ENCODE results near the gene SPATA25. TPM values are rescaled to one million over a fixed set of nuclear protein-coding genes. Genes with fewer than 3 reads are reported as not detected.

The SPATA25 gene
- polyA plus RNA-seq, 1 donor (not counting 4 experiments of a cell fraction or from before 2014, with no cell fraction given), result not detected

DNA sequence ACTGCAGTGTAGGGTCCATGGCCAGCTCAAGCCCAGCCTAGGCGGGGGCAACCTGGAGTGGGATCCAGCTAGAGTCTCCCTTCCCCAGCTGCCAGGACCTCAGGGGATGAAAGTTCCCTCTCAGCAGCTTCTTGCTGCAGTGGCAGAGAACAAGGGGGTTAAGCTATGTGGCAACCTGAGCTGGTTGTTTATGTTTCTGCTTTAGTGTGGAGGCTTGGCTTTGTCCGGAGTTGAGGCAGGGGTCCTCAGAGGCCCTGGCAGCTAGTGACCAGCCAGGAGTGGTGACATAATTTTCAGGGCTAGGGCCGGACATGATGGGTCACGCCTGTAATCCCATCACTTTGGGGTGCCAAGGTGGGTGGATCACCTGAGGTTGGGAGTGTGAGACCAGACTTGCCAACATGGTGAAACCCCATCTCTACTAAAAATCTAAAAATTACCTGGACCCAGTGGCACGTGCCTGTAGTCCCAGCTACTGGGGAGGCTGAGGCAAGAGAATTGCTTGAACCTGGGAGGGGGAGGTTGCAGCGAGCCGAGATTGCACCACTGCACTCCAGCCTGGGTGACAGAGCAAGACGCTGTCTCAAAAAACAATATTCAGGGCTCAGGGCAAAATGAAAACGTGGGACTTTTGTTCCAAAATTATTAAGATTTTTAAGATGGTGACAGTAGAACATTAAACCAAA lies 38.5 kb upstream of the SPATA25 start:
- Histone ChIP-seq H2AFZ (ENCODE audit: control insufficient read depth, low read length) (no peak overlapping the region), H3K27ac (ENCODE audit: control insufficient read depth, insufficient read depth, low read length) (no peak overlapping the region), H3K27me3 (ENCODE audit: control insufficient read depth, extremely low read depth, insufficient read depth, low read length) (peaks cover 2% of the 10 kb centered on the region), H3K9ac (ENCODE audit: control insufficient read depth, extremely low read depth, insufficient read depth, low read length) (no peak overlapping the region), H4K20me1 (ENCODE audit: control insufficient read depth, extremely low read depth, insufficient read depth, low read length) (no peaks in the 10 kb centered on the region), H3K9me1 (ENCODE audit: control insufficient read depth, extremely low read depth, insufficient read depth, low read length) (no peaks in the 10 kb centered on the region), H3K4me1 (ENCODE audit: control insufficient read depth, extremely low read depth, insufficient read depth, low read length) (no peaks in the 10 kb centered on the region), H3K4me2 (ENCODE audit: control insufficient read depth, extremely low read depth, insufficient read depth, low read depth, low read length) (no peak overlapping the region), H3K36me3 (ENCODE audit: control insufficient read depth in 2 of 2, extremely low read depth in 1 of 2, insufficient read depth in 2 of 2, low read length in 2 of 2) (no peaks in the 10 kb centered on the region), H3K9me3 (ENCODE audit: control insufficient read depth, low read depth, low read length) (no peaks in the 10 kb centered on the region), H3K79me2 (ENCODE audit: control insufficient read depth, insufficient read depth, low read length) (no peaks in the 10 kb centered on the region), H3K4me3 (ENCODE audit: control insufficient read depth in 2 of 3, extremely low read depth in 1 of 3, insufficient read depth in 2 of 3, low read depth in 1 of 3, low read length in 3 of 3) (no peak overlapping the region)
- dilution Hi-C loops (cut with MboI; ENCODE audit: extremely low pct_ligation_motif_present, low sequenced_read_pairs), result no loop called here
- FAIRE-seq (no peak), DNase-seq (ENCODE audit: low read depth, low spot score) (no peak)
- TF ChIP-seq, protein P1, sequence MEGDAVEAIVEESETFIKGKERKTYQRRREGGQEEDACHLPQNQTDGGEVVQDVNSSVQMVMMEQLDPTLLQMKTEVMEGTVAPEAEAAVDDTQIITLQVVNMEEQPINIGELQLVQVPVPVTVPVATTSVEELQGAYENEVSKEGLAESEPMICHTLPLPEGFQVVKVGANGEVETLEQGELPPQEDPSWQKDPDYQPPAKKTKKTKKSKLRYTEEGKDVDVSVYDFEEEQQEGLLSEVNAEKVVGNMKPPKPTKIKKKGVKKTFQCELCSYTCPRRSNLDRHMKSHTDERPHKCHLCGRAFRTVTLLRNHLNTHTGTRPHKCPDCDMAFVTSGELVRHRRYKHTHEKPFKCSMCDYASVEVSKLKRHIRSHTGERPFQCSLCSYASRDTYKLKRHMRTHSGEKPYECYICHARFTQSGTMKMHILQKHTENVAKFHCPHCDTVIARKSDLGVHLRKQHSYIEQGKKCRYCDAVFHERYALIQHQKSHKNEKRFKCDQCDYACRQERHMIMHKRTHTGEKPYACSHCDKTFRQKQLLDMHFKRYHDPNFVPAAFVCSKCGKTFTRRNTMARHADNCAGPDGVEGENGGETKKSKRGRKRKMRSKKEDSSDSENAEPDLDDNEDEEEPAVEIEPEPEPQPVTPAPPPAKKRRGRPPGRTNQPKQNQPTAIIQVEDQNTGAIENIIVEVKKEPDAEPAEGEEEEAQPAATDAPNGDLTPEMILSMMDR (optimal IDR thresholded peaks at IDR 0.05 in 1 of 3, IDR thresholded peaks at IDR 0.05 in 1 of 3, conservative IDR thresholded peaks at IDR 0.05 in 1 of 3; ENCODE audit: extremely low read depth in 1 of 3, insufficient read depth in 2 of 3, low read length in 3 of 3), result no peak
- TF ChIP-seq EZH2 (IDR thresholded peaks at IDR 0.05; ENCODE audit: low read length), result no peak

DNA sequence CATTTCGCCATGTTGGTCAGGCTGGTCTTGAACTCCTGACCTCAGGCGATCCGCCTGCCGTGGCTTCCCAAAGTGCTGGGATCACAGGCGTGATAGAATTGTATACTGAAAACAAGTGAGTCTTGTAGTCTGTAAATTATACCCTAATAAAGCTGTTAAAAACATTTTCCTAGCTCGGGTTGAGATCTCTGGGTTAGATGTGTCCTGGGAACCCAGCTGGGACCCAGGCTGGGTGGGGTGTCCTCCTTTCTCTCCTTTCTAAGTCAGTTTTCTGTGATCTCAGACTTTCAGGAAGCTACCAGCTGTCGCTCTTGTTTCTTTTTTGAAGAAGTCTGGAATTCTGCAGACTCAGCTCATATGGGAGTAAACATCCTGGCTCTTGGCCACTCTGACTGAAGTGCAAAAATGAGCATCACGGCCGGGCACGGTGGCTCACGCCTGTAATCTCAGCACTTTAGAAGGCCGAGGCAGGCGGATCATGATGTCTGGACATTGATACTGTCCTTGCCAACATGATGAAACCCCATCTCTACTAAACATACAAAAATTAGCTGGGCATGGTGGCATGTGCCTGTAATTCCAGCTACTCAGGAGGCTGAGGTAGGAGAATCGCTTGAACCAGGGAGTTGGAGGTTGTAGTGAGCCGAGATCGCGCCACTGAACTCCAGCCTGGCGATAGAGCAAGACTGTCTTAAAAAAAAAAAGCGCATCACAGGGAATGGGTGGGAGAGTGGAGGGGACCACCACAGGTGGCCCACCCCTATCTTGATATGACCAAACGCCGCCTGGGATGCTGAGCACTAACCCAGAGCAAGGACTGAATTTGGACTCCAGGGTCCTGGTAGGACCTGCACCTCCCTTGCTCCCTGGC lies 37.2 kb upstream of the SPATA25 start:
- Histone ChIP-seq H3K9me1 (ENCODE audit: control insufficient read depth, extremely low read depth, insufficient read depth, low read length) (no peaks in the 10 kb centered on the region), H3K27me3 (ENCODE audit: control insufficient read depth, extremely low read depth, insufficient read depth, low read length) (peaks cover 2% of the 10 kb centered on the region), H3K4me3 (ENCODE audit: control insufficient read depth in 2 of 3, extremely low read depth in 1 of 3, insufficient read depth in 2 of 3, low read depth in 1 of 3, low read length in 3 of 3) (no peak overlapping the region), H3K36me3 (ENCODE audit: control insufficient read depth in 2 of 2, extremely low read depth in 1 of 2, insufficient read depth in 2 of 2, low read length in 2 of 2) (no peaks in the 10 kb centered on the region), H3K9me3 (ENCODE audit: control insufficient read depth, low read depth, low read length) (no peaks in the 10 kb centered on the region), H4K20me1 (ENCODE audit: control insufficient read depth, extremely low read depth, insufficient read depth, low read length) (no peaks in the 10 kb centered on the region), H2AFZ (ENCODE audit: control insufficient read depth, low read length) (no peak overlapping the region), H3K79me2 (ENCODE audit: control insufficient read depth, insufficient read depth, low read length) (no peaks in the 10 kb centered on the region), H3K4me2 (ENCODE audit: control insufficient read depth, extremely low read depth, insufficient read depth, low read depth, low read length) (no peak overlapping the region), H3K9ac (ENCODE audit: control insufficient read depth, extremely low read depth, insufficient read depth, low read length) (no peak overlapping the region), H3K4me1 (ENCODE audit: control insufficient read depth, extremely low read depth, insufficient read depth, low read length) (no peaks in the 10 kb centered on the region), H3K27ac (ENCODE audit: control insufficient read depth, insufficient read depth, low read length) (no peak overlapping the region)
- no peak for TF ChIP-seq EZH2 (IDR thresholded peaks at IDR 0.05; ENCODE audit: low read length)
- TF ChIP-seq, protein P1 (optimal IDR thresholded peaks at IDR 0.05 in 1 of 3, IDR thresholded peaks at IDR 0.05 in 1 of 3, conservative IDR thresholded peaks at IDR 0.05 in 1 of 3; ENCODE audit: extremely low read depth in 1 of 3, insufficient read depth in 2 of 3, low read length in 3 of 3), result no peak
- FAIRE-seq, result no peak
- dilution Hi-C loops (cut with MboI; ENCODE audit: extremely low pct_ligation_motif_present, low sequenced_read_pairs), result no loop called here
- DNase-seq (ENCODE audit: low read depth, low spot score), result no peak
